ENCODE results near the gene MAP7. TPM values are rescaled to one million over a fixed set of nuclear protein-coding genes. Genes with fewer than 3 reads are reported as not detected.
A peak's percentile ranks its signal among the peaks of the same experiment; 100 is the strongest.
"Not testable (repeated sequence)": the region's sequence is repeated elsewhere in the genome, so short reads cannot be mapped to it uniquely, and the experiment has no call there.

The MAP7 gene
- polyA plus RNA-seq, 2 of the 4 experiments (the other 2 are of a cell fraction), result 60.6 to 64.5 TPM

- POLR2A ChIA-PET, result no interaction called here
Measured at GRCh38 chr6:136586295-136586694, 36.1 kb upstream of the MAP7 start.

GRCh38 chr6:136585523-136585922, 35.3 kb upstream of the MAP7 start:
- not testable (repeated sequence) for FAIRE-seq; H3K9me3 ChIP-seq; DNase-seq (ENCODE audit: low read depth in 1 of 2, low spot score in 1 of 2); H3K4me2 ChIP-seq; H3K4me3 ChIP-seq; ATAC-seq
- whole genome bisulfite sequencing (ENCODE audit: missing lambda C conversion rate), result 83% methylated on average over 2 of the region's 2 CpGs
- H3K27ac ChIP-seq, result peak overlapping the region in 1 of 2 experiments; percentile 62; a peak in 1 of 6 replicates
- H3K4me1 ChIP-seq, result peaks cover 13% of the 10 kb centered on the region
- ChIA-PET POLR2A (interaction anchor here (0.6 kb wide), 1 partner anchor 28 kb away, joined by 3 read pairs; no protein-coding TSS in a partner anchor), CTCF (interaction anchor here (0.6 to 7.7 kb wide), 3 partner anchors 28 to 206 kb away, joined by 3 to 41 read pairs (median 5); partner anchors contain the start of gene MAP3K5)

More at GRCh38 chr6:136586295-136586694, 36.1 kb upstream of the MAP7 start:
- WGBS (ENCODE audit: missing lambda C conversion rate), result 43% methylated on average over 4 of the region's 4 CpGs
- Histone ChIP-seq H3K27ac (peak overlapping the region; percentile 47 to 62; a peak in 3 of 6 replicates), H3K4me1 (peaks cover 13% of the 10 kb centered on the region), H3K4me2 (peak overlapping the region; percentile 20; the same call in 2 of the 3 replicates), H3K9me3 (no peaks in the 10 kb centered on the region), H3K4me3 (no peak overlapping the region)
- TF ChIP-seq CBX8 (IDR thresholded peaks at IDR 0.05) (no peak), MAFK (IDR thresholded peaks at IDR 0.05; ENCODE audit: partially characterized antibody) (peak; percentile 22)
- FAIRE-seq, result no peak
- CTCF ChIA-PET, result interaction anchor here (1.0 to 7.7 kb wide), 2 partner anchors 58 to 205 kb away, joined by 3 to 41 read pairs; partner anchors contain the start of gene MAP3K5
- ATAC-seq, result peak; percentile 53 to 77; a peak in 3 of 6 replicates
- peak in 1 of 2 experiments; percentile 28 for DNase-seq (ENCODE audit: low read depth in 1 of 2, low spot score in 1 of 2)

GRCh38 chr6:136584290-136584689, 34.1 kb upstream of the MAP7 start:
- DNase-seq (ENCODE audit: low read depth in 1 of 2, low spot score in 1 of 2); H3K4me3 ChIP-seq; H3K27ac ChIP-seq; POLR2A ChIA-PET; ATAC-seq; FAIRE-seq; H3K9me3 ChIP-seq; H3K4me2 ChIP-seq: not testable (repeated sequence)
- CTCF ChIA-PET, result interaction anchor here (1.4 to 7.7 kb wide), 3 partner anchors 7 to 207 kb away, joined by 3 to 41 read pairs (median 9); partner anchors contain the start of gene MAP3K5
- H3K4me1 ChIP-seq, result peaks cover 13% of the 10 kb centered on the region
- WGBS (ENCODE audit: missing lambda C conversion rate), result 87% methylated on average over 5 of the region's 5 CpGs

DNA sequence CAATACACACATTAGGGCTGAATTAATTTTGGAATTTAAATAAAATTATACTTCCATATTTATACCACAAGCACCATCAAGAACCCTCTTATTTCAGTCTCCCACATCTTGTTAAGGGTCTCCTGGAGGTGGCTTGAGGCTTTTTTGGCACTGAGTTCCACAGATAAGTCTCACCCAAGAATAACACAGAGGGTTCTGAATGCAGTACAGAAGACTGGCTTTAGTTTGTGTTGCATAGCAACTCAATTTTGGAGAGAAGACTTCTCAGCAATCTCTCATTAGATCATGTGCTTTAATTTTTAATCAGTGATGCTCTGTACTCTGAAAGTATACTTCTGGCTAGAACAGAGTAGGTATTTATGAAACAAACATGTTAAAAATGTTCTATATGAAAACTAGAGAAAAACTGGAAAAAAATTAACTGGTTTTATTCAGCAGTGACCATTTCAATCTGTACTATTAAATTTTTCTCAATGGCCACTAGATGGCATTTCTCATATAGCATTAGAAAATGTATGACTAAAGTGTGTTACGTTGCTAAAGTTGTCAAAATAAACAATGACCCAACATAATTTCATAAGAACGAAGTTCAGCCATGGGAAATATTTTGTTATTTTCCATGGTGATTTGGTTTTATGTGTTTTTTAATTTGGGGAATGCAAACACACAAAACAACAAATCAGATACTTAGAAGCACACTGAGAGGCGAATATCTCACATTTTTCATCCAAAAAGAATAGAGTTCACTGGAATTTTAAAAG, 32.7 kb upstream of the MAP7 start:
- 32% methylated on average over 3 of the region's 3 CpGs for WGBS (ENCODE audit: missing lambda C conversion rate)
- DNase-seq (ENCODE audit: low read depth in 1 of 2, low spot score in 1 of 2), result peak; percentile 50 to 81
- ATAC-seq, result peak; percentile 64 to 86; a peak in 4 of 6 replicates
- FAIRE-seq, result no peak
- TF ChIP-seq, protein P1, sequence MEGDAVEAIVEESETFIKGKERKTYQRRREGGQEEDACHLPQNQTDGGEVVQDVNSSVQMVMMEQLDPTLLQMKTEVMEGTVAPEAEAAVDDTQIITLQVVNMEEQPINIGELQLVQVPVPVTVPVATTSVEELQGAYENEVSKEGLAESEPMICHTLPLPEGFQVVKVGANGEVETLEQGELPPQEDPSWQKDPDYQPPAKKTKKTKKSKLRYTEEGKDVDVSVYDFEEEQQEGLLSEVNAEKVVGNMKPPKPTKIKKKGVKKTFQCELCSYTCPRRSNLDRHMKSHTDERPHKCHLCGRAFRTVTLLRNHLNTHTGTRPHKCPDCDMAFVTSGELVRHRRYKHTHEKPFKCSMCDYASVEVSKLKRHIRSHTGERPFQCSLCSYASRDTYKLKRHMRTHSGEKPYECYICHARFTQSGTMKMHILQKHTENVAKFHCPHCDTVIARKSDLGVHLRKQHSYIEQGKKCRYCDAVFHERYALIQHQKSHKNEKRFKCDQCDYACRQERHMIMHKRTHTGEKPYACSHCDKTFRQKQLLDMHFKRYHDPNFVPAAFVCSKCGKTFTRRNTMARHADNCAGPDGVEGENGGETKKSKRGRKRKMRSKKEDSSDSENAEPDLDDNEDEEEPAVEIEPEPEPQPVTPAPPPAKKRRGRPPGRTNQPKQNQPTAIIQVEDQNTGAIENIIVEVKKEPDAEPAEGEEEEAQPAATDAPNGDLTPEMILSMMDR (IDR thresholded peaks at IDR 0.05), result peak; percentile 68
- TF ChIP-seq SREBF2 (IDR thresholded peaks at IDR 0.05), result no peak
- TF ChIP-seq NFE2L2 (conservative IDR thresholded peaks at IDR 0.05; ENCODE audit: low read length), result 0 out of 2 replicates have a peak, but pooled peaks have one; percentile 24
- peak in 1 of 2 experiments; percentile 19; a peak in 1 of 4 replicates for TF ChIP-seq CEBPB (IDR thresholded peaks at IDR 0.05)
- no peak for TF ChIP-seq FOSL2 (IDR thresholded peaks at IDR 0.05)
- TF ChIP-seq FOSL2 (CRISPR knock-in tag; IDR thresholded peaks at IDR 0.05), result peak; percentile 85
- no peak for TF ChIP-seq HES2 (IDR thresholded peaks at IDR 0.05)
- TF ChIP-seq MAFK (IDR thresholded peaks at IDR 0.05; ENCODE audit: partially characterized antibody), result peak; percentile 26
- peak; percentile 54 to 68 for TF ChIP-seq RAD21 (conservative IDR thresholded peaks at IDR 0.05 in 1 of 2, IDR thresholded peaks at IDR 0.05 in 1 of 2)
- TF ChIP-seq ZNF302 (CRISPR knock-in tag; IDR thresholded peaks at IDR 0.05), result no peak
- TF ChIP-seq SMC3 (IDR thresholded peaks at IDR 0.05), result peak; percentile 66
- no peak for TF ChIP-seq JUNB (IDR thresholded peaks at IDR 0.05)
- peaks cover 13% of the 10 kb centered on the region for H3K4me1 ChIP-seq
- H3K27ac ChIP-seq, result peak overlapping the region in 1 of 2 experiments; percentile 21; a peak in 3 of 6 replicates
- H3K4me2 ChIP-seq, result peak overlapping the region; percentile 36; the same call in 2 of the 3 replicates
- no peak overlapping the region for H3K4me3 ChIP-seq
- ChIA-PET CTCF (interaction anchor here (0.9 to 7.7 kb wide), 8 partner anchors 9 to 209 kb away, joined by 3 to 41 read pairs (median 7); partner anchors contain the start of gene MAP3K5), POLR2A (no interaction called here)
- no peaks in the 10 kb centered on the region for H3K9me3 ChIP-seq
